ENCODE data around the gene IL1RAPL1. TPM values are rescaled to one million over a fixed set of nuclear protein-coding genes. Genes with fewer than 3 reads are reported as not detected.

The IL1RAPL1 gene
- total and polyA plus RNA-seq, 8 donors: 0.05 to 0.20 (median 0.09) TPM; not detected in 5

GRCh38 chrX:29661290-29661689 lies 1074.0 kb downstream of the IL1RAPL1 start:
- no peak for TF ChIP-seq CTCF (IDR thresholded peaks at IDR 0.05)
- Histone ChIP-seq H3K4me3 (no peak overlapping the region), H3K36me3 (no peaks in the 10 kb centered on the region), H3K27me3 (no peaks in the 10 kb centered on the region), H3K27ac (no peak overlapping the region), H3K9me3 (no peaks in the 10 kb centered on the region), H3K4me1 (no peaks in the 10 kb centered on the region)
- DNase-seq (no peak), ATAC-seq (no peak), FAIRE-seq (peak; percentile 80)
- intact Hi-C loops (cut with DNase I): no loop called here

GRCh38 chrX:29662101-29662500 lies 1074.9 kb downstream of the IL1RAPL1 start:
- DNase-seq: no peak
- intact Hi-C loops (cut with DNase I): no loop called here
- H3K4me3 ChIP-seq: no peak overlapping the region
- no peaks in the 10 kb centered on the region for H3K27me3 ChIP-seq
- FAIRE-seq: peak; percentile 34
- H3K4me1 ChIP-seq: no peaks in the 10 kb centered on the region
- no peak overlapping the region for H3K27ac ChIP-seq
- no peaks in the 10 kb centered on the region for H3K36me3 ChIP-seq
- H3K9me3 ChIP-seq: no peaks in the 10 kb centered on the region
- TF ChIP-seq CTCF (IDR thresholded peaks at IDR 0.05): no peak
- ATAC-seq: no peak

GRCh38 chrX:29662759-29663503 lies 1075.7 kb downstream of the IL1RAPL1 start:
- FAIRE-seq (peak; percentile 92), DNase-seq (no peak), ATAC-seq (peak in 1 of 4 donors; percentile 29)
- Histone ChIP-seq H3K9me3 (no peaks in the 10 kb centered on the region), H3K4me1 (no peaks in the 10 kb centered on the region), H3K36me3 (no peaks in the 10 kb centered on the region), H3K4me3 (no peak overlapping the region), H3K27me3 (no peaks in the 10 kb centered on the region), H3K27ac (no peak overlapping the region)
- intact Hi-C loops (cut with DNase I): no loop called here
- 34 to 45% methylated on average over 4 of the region's 4 CpGs for WGBS, 2 donors
- TF ChIP-seq CTCF (IDR thresholded peaks at IDR 0.05): no peak

GRCh38 chrX:29665532-29665931 lies 1078.3 kb downstream of the IL1RAPL1 start:
- no peak overlapping the region for H3K4me3 ChIP-seq
- DNase-seq (no peak), ATAC-seq (no peak), FAIRE-seq (no peak)
- no peaks in the 10 kb centered on the region for H3K4me1 ChIP-seq
- no peaks in the 10 kb centered on the region for H3K36me3 ChIP-seq
- no peaks in the 10 kb centered on the region for H3K9me3 ChIP-seq
- H3K27ac ChIP-seq: no peak overlapping the region
- intact Hi-C loops (cut with DNase I): no loop called here
- TF ChIP-seq CTCF (IDR thresholded peaks at IDR 0.05): no peak
- WGBS, 2 donors: 63 to 78% methylated on average over 1 of the region's 1 CpG
- no peaks in the 10 kb centered on the region for H3K27me3 ChIP-seq

GRCh38 chrX:29666366-29666765 lies 1079.1 kb downstream of the IL1RAPL1 start:
- no peaks in the 10 kb centered on the region for H3K4me1 ChIP-seq
- DNase-seq (no peak), ATAC-seq (no peak), FAIRE-seq (no peak)
- no peaks in the 10 kb centered on the region for H3K36me3 ChIP-seq
- H3K9me3 ChIP-seq: no peaks in the 10 kb centered on the region
- no peaks in the 10 kb centered on the region for H3K27me3 ChIP-seq
- H3K4me3 ChIP-seq: no peak overlapping the region
- no peak overlapping the region for H3K27ac ChIP-seq
- no peak for TF ChIP-seq CTCF (IDR thresholded peaks at IDR 0.05)
- intact Hi-C loops (cut with DNase I): no loop called here
- 61 to 63% methylated on average over 5 of the region's 5 CpGs for WGBS, 2 donors
